GM23338 (cell line): ENCODE data around the gene ENOX1. TPM values are rescaled to one million over a fixed set of nuclear protein-coding genes. Genes with fewer than 3 reads are reported as not detected.

Experiments used
- ATAC-seq: fragments of 200-7000 bp; cut with Tn5 transposase; 3 replicates; pipeline ENCODE4 v1.9.1; 2020
- DNase-seq: peaks from one replicate; pipeline ENCODE4 v3.0.0-alpha.2; 2015; ENCODE audit warnings: low spot score
- H2AFZ ChIP-seq: fragments of 200-600 bp; sonication (generic); 2 replicates; pipeline ENCODE4 v1.8.0; 2016; ENCODE audit warnings: antibody characterized with exemption, mild to moderate bottlenecking, moderate library complexity
- H3F3A ChIP-seq: fragments of 200-600 bp; sonication (generic); replicated peaks from 2 replicates; pipeline ENCODE4 v1.8.0; 2017; ENCODE audit warnings: antibody characterized with exemption, mixed run types, low read depth
- H3K27ac ChIP-seq: fragments of 200-600 bp; sonication (generic); 2 replicates; pipeline ENCODE4 v1.6.1; 2016; ENCODE audit warnings: low read depth
- H3K27me3 ChIP-seq: fragments of 200-600 bp; sonication (generic); 2 replicates; pipeline ENCODE4 v1.8.0; 2016; ENCODE audit warnings: mild to moderate bottlenecking, mixed run types, moderate library complexity; ENCODE audit not compliant: insufficient read depth
- H3K36me3 ChIP-seq: fragments of 200-600 bp; sonication (generic); 2 replicates; pipeline ENCODE4 v1.8.0; 2016; ENCODE audit warnings: mild to moderate bottlenecking; ENCODE audit not compliant: insufficient read depth
- H3K4me1 ChIP-seq: fragments of 200-600 bp; sonication (generic); 2 replicates; pipeline ENCODE4 v1.8.0; 2016; ENCODE audit warnings: mild to moderate bottlenecking, moderate library complexity; ENCODE audit not compliant: insufficient read depth
- H3K4me2 ChIP-seq: fragments of 200-600 bp; sonication (generic); 2 replicates; pipeline ENCODE4 v1.7.1; 2017; ENCODE audit warnings: mixed run types
- H3K4me3 ChIP-seq: fragments of 200-600 bp; sonication (generic); 2 replicates; pipeline ENCODE4 v1.6.1; 2016; ENCODE audit warnings: mixed run types
- H3K79me2 ChIP-seq: fragments of 200-600 bp; sonication (generic); replicated peaks from 2 replicates; pipeline ENCODE4 v1.8.0; 2017; ENCODE audit warnings: mild to moderate bottlenecking; ENCODE audit not compliant: insufficient read depth
- H3K9me2 ChIP-seq: fragments of 200-600 bp; sonication (generic); 2 replicates; pipeline ENCODE4 v1.8.0; 2017; ENCODE audit not compliant: insufficient read depth
- H4K20me1 ChIP-seq: fragments of 200-600 bp; sonication (generic); replicated peaks from 2 replicates; pipeline ENCODE4 v1.8.0; 2017; ENCODE audit warnings: mild to moderate bottlenecking; ENCODE audit not compliant: insufficient read depth
- H3K27ac Mint-ChIP-seq: 2 replicates; pipeline ENCODE4 v1.8.0; 2020; ENCODE audit warnings: inconsistent platforms, mild to moderate bottlenecking, moderate library complexity, mixed read lengths
- H3K27me3 Mint-ChIP-seq: 3 replicates; pipeline ENCODE4 v1.8.0; 2022; ENCODE audit warnings: low read depth, mild to moderate bottlenecking, moderate library complexity, mixed read lengths, inconsistent platforms; ENCODE audit not compliant: insufficient read depth, poor library complexity
- H3K36me3 Mint-ChIP-seq: 3 replicates; pipeline ENCODE4 v1.8.0; 2021; ENCODE audit warnings: low read depth, mild to moderate bottlenecking, inconsistent platforms, moderate library complexity, mixed read lengths
- H3K4me1 Mint-ChIP-seq: 3 replicates; pipeline ENCODE4 v1.8.0; 2020; ENCODE audit warnings: mild to moderate bottlenecking, inconsistent platforms, mixed read lengths
- H3K4me3 Mint-ChIP-seq: 3 replicates; pipeline ENCODE4 v1.8.0; 2021; ENCODE audit warnings: moderate library complexity, mild to moderate bottlenecking, inconsistent platforms, mixed read lengths
- H3K9me3 Mint-ChIP-seq: 3 replicates; pipeline ENCODE4 v1.8.0; 2020; ENCODE audit warnings: moderate library complexity, mild to moderate bottlenecking, inconsistent platforms, mixed read lengths
- CREB1 ChIP-seq: fragments of 250-450 bp; sonication (Bioruptor Pico); IDR thresholded peaks from 2 replicates; pipeline ENCODE4 v1.5.0; 2020; ENCODE audit warnings: low read depth, mild to moderate bottlenecking, moderate library complexity
- ETS1 ChIP-seq: IDR thresholded peaks from 2 replicates; pipeline ENCODE4 v1.6.1; 2016; ENCODE audit warnings: antibody characterized with exemption
- EZH2phosphoT487 ChIP-seq: fragments of 200-600 bp; sonication (generic); IDR thresholded peaks from one replicate; pipeline ENCODE4 v1.8.1; 2018; ENCODE audit warnings: antibody characterized with exemption; ENCODE audit not compliant: unreplicated experiment
- JUNB ChIP-seq: IDR thresholded peaks from one replicate; pipeline ENCODE4 v1.6.1; 2016; ENCODE audit warnings: antibody characterized with exemption; ENCODE audit not compliant: unreplicated experiment
- NANOG ChIP-seq: IDR thresholded peaks from 2 replicates; pipeline ENCODE4 v1.6.1; 2016; ENCODE audit warnings: antibody characterized with exemption, borderline replicate concordance
- POLR2AphosphoS5 ChIP-seq: IDR thresholded peaks from 2 replicates; pipeline ENCODE4 v1.6.1; 2016; ENCODE audit warnings: antibody characterized with exemption, low read depth
- ZNF114 ChIP-seq: fragments of 250-450 bp; sonication (Bioruptor Pico); IDR thresholded peaks from 2 replicates; pipeline ENCODE4 v1.5.0; 2020; ENCODE audit warnings: mild to moderate bottlenecking, moderate library complexity
- polyA plus RNA-seq: library from polyadenylated mRNA; unstranded; fragments of >200 nt; fragmentation: Nextera tagmentation; extraction: Ambion mirVana; gene quantifications from 2 replicates; pipeline ENCODE4 v1.2.1, GENCODE V29; 2016
- total RNA-seq: library from RNA; depleted of rRNA; stranded (reverse); fragments of >200 nt; shearing (Covaris generic); gene quantifications from 2 replicates; pipeline ENCODE4 v1.2.3, GENCODE V29; 2014
- TF ChIP-seq, protein P1 (sequence below): fragments of 250-450 bp; sonication (Bioruptor Pico); IDR thresholded peaks from 2 replicates; pipeline ENCODE4 v1.5.0; 2020; ENCODE audit warnings: mild to moderate bottlenecking, moderate library complexity

ENOX1 gene
- total and polyA plus RNA-seq, 2 experiments from 2014 or later = 0.66 to 0.81 TPM

GRCh38 chr13:43448605-43449336 lies 338.0 kb downstream of the ENOX1 start (continued):
- TF ChIP-seq EZH2phosphoT487 (no peak), JUNB (no peak)
- TF ChIP-seq, protein P1, sequence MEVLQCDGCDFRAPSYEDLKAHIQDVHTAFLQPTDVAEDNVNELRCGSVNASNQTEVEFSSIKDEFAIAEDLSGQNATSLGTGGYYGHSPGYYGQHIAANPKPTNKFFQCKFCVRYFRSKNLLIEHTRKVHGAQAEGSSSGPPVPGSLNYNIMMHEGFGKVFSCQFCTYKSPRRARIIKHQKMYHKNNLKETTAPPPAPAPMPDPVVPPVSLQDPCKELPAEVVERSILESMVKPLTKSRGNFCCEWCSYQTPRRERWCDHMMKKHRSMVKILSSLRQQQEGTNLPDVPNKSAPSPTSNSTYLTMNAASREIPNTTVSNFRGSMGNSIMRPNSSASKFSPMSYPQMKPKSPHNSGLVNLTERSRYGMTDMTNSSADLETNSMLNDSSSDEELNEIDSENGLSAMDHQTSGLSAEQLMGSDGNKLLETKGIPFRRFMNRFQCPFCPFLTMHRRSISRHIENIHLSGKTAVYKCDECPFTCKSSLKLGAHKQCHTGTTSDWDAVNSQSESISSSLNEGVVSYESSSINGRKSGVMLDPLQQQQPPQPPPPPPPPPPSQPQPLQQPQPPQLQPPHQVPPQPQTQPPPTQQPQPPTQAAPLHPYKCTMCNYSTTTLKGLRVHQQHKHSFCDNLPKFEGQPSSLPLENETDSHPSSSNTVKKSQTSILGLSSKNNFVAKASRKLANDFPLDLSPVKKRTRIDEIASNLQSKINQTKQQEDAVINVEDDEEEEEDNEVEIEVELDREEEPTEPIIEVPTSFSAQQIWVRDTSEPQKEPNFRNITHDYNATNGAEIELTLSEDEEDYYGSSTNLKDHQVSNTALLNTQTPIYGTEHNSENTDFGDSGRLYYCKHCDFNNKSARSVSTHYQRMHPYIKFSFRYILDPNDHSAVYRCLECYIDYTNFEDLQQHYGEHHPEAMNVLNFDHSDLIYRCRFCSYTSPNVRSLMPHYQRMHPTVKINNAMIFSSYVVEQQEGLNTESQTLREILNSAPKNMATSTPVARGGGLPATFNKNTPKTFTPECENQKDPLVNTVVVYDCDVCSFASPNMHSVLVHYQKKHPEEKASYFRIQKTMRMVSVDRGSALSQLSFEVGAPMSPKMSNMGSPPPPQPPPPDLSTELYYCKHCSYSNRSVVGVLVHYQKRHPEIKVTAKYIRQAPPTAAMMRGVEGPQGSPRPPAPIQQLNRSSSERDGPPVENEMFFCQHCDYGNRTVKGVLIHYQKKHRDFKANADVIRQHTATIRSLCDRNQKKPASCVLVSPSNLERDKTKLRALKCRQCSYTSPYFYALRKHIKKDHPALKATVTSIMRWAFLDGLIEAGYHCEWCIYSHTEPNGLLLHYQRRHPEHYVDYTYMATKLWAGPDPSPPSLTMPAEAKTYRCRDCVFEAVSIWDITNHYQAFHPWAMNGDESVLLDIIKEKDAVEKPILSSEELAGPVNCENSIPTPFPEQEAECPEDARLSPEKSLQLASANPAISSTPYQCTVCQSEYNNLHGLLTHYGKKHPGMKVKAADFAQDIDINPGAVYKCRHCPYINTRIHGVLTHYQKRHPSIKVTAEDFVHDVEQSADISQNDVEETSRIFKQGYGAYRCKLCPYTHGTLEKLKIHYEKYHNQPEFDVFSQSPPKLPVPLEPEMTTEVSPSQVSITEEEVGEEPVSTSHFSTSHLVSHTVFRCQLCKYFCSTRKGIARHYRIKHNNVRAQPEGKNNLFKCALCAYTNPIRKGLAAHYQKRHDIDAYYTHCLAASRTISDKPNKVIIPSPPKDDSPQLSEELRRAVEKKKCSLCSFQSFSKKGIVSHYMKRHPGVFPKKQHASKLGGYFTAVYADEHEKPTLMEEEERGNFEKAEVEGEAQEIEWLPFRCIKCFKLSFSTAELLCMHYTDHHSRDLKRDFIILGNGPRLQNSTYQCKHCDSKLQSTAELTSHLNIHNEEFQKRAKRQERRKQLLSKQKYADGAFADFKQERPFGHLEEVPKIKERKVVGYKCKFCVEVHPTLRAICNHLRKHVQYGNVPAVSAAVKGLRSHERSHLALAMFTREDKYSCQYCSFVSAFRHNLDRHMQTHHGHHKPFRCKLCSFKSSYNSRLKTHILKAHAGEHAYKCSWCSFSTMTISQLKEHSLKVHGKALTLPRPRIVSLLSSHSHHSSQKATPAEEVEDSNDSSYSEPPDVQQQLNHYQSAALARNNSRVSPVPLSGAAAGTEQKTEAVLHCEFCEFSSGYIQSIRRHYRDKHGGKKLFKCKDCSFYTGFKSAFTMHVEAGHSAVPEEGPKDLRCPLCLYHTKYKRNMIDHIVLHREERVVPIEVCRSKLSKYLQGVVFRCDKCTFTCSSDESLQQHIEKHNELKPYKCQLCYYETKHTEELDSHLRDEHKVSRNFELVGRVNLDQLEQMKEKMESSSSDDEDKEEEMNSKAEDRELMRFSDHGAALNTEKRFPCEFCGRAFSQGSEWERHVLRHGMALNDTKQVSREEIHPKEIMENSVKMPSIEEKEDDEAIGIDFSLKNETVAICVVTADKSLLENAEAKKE (CRISPR knock-in tag) = no peak

DNA sequence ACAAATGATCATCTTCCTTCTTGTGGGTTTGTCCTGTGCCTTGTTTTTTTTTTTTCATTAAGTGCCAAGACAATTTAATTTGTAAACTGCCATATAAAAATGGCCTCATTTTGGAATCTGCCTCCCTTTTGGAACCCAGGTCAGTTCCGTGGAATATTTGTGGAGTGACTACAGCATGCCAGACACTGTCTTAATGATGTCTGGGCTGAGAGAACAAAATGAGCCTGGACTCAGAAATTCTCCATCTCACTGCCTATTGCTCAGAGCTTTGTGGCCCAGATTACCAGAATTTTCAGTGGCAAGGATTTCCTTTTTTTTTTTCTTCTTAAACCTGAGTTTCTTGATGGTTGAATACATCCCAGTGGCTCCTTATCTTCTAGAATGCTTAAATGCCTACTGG lies 340.6 kb downstream of the ENOX1 start:
- no peak overlapping the region for H3K27ac ChIP-seq
- no peak overlapping the region for H3K4me3 Mint-ChIP-seq
- H3K36me3 Mint-ChIP-seq = no peaks in the 10 kb centered on the region
- no peak for TF ChIP-seq NANOG
- TF ChIP-seq CREB1 (CRISPR knock-in tag) = no peak
- TF ChIP-seq ZNF114 (CRISPR knock-in tag) = no peak
- TF ChIP-seq EZH2phosphoT487 = no peak
- TF ChIP-seq, protein P1 (CRISPR knock-in tag) = no peak
- TF ChIP-seq JUNB = no peak
- TF ChIP-seq ETS1 = no peak
- TF ChIP-seq POLR2AphosphoS5 = no peak

More for the DNA sequence above, 340.6 kb downstream of the ENOX1 start:
- H3K4me2 ChIP-seq = no peak overlapping the region
- H3K9me2 ChIP-seq = 0 out of 2 replicates have a peak, but pooled peaks cover 2% of the 10 kb centered on the region
- DNase-seq = no peak
- H3K79me2 ChIP-seq = no peaks in the 10 kb centered on the region
- no peaks in the 10 kb centered on the region for H3K27me3 ChIP-seq
- no peak overlapping the region for H3K27ac Mint-ChIP-seq
- no peaks in the 10 kb centered on the region for H4K20me1 ChIP-seq
- H3K27me3 Mint-ChIP-seq = peaks cover 2% of the 10 kb centered on the region
- no peak for ATAC-seq
- H3K4me1 Mint-ChIP-seq = peaks cover 23% of the 10 kb centered on the region
- no peaks in the 10 kb centered on the region for H3F3A ChIP-seq
- H2AFZ ChIP-seq = no peak overlapping the region
- no peaks in the 10 kb centered on the region for H3K9me3 Mint-ChIP-seq
- H3K4me1 ChIP-seq = peaks cover 2% of the 10 kb centered on the region; the same call in 1 of the 2 replicates
- no peaks in the 10 kb centered on the region for H3K36me3 ChIP-seq
- no peak overlapping the region for H3K4me3 ChIP-seq
